DMS53 treated with DMSO at 0.1 percent for 48 hours (cell line): ENCODE results near the gene HYOU1.
A peak's percentile ranks its signal among the peaks of the same experiment; 100 is the strongest.
"Not testable (repeated sequence)": the region's sequence is repeated elsewhere in the genome, so short reads cannot be mapped to it uniquely, and the experiment has no call there.

Source experiments
- DNase-seq: peaks from one replicate; lab custom pipeline; 2025; ENCODE audit not compliant: unreplicated experiment; lab: John Stamatoyannopoulos, UW

Gene HYOU1

DNA sequence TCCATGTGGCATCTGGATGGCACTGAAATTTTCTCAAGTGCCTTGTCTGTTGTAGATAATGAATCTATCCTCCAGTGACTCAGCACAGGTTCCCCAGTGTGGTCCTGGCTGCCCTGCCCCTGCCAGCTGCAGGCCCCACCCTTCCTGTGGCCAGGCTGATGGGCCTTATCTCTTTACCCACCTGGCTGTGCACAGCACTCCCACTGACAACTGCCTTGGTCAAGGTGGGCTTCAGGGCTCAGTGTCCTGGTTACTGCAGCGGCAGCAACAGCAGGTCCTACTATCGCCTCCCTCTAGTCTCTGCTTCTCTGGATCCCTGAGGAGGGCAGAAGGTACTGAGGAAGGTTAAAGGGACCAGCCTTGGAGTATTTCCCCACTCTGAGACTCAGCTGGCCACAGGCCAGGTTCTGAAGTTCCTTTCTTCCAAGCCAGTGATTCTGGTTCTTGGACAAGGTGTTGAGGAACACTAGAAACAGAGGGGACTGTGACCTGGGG lies 30.8 kb upstream of the HYOU1 start:
- peak; percentile 33 for DNase-seq

DNA sequence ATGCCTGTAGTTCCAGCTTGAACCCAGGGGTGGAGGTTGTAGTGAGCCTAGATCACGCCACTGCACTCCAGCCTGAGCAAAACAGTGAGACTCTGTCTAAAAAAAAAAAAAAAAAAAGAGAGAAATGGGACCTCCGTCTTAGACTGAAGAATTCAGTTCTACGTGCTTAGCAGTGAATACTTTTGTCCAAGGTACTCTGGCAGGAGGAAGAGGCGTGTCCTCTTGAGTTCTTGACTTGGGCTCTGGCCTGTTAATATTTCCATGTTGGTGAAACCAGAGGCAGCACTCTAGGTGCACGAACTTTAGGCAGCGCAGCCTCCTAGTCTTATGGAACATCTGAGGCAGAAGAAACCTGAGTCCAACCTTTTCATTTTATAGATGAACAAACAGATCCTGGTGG lies 30.1 kb upstream of the HYOU1 start:
- DNase-seq: no peak

DNA sequence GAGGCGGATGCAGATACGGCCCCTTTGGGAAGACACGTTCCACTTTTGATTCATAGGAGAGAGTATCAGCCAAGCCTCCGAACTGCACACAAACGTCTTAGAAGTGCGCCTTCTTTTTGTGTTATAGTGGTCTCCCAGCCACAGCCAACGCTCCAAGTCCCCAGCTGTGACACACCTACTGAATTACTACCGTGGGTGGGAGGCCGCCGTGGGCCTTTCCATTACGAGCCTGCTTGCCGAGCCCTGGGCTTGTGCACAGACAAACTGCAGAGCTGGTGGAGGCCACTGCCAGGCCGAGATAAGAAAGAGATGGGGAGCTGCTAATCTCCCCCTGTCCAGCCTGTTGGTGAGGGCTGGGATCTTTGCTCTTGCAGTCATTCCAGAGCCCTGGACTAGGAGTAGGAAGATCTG lies 28.4 kb upstream of the HYOU1 start:
- DNase-seq: no peak

DNA sequence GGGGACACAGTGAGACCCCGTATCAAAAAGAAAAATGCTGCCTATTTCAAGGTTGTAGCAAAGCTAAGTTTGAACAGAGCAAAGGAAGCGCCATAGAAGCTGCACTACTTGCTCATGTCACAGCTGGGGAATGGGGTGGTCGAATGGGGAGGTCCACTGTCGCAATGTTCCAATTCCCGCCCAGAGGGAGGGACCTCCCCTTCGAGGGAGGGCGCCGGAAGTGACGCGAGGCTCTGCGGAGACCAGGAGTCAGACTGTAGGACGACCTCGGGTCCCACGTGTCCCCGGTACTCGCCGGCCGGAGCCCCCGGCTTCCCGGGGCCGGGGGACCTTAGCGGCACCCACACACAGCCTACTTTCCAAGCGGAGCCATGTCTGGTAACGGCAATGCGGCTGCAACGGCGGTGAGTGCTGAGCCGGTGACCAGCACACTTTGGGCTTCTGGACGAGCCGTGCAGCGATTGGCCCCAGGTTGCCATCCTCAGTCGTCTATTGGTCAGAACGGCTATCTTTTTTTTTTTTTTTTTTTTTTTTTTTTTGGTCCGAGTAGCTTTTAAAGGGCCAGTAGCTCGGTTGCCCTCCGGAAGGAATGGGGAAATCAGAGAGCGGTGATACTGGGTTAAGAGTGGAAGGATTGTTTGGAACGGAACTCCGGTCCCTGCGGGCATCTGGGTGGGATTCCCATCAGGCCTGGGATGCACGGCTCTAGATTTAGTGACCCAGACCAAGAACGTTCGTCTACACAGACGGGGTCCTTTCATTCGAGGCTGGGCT lies 27.8 kb upstream of the HYOU1 start, which contains the start of gene HMBS:
TSS of gene HMBS (plus strand) at position 219 of the 774 bp plus-strand sequence. CDS start at position 372, 153 bp downstream.
- peak; percentile 94 for DNase-seq

DNA sequence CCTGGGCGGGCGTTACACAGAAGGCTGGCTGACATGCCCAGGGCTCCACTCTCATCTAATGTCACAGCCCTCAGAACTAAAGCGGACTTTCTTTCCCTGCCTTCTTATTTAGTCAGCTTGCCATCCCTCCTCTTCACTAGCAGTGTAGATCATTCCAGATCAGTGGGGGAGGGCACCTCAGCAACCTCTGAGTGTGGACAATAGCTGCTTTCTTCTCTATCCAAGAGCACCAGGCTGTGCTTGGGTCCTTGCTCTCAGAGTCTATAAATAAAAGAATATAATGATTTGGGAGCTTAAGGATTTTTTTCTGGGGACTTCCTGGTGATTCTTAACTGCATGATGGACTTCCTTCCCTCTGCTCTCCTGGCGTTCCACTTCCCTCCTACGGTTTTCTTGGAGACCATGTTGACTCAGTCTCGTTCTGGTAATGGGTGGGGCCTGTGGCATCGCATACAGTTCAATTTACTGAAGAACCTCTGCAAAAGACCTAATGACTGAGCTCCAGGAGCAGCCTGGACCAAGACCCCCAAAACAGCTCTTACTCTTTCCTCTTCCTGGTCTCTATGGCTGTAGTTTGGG lies 24.8 kb upstream of the HYOU1 start:
- no peak for DNase-seq

DNA sequence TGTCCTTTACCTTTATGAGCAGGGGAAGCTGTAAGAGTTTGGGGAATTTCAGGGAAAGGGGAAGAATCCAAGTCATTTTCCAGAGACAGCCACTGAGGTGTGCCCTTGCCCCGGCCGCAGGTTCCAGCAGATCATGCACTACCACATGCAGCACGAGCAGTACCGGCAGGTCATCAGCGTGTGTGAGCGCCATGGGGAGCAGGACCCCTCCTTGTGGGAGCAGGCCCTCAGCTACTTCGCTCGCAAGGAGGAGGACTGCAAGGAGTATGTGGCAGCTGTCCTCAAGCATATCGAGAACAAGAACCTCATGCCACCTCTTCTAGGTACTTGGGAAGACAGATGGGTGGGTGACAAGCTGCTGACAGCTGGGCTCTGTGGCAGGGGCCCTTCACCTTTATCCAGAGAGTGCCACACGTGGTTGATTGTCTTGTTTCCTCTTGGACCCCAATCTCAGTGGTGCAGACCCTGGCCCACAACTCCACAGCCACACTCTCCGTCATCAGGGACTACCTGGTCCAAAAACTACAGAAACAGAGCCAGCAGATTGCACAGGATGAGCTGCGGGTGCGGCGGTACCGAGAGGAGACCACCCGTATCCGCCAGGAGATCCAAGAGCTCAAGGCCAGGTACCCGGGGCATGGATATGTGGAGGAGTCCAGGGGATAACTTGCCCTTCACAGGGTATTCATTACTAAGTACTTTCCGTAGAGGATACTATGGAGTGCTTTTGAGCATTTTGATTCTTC lies 21.8 kb upstream of the HYOU1 start:
- DNase-seq: no peak

DNA sequence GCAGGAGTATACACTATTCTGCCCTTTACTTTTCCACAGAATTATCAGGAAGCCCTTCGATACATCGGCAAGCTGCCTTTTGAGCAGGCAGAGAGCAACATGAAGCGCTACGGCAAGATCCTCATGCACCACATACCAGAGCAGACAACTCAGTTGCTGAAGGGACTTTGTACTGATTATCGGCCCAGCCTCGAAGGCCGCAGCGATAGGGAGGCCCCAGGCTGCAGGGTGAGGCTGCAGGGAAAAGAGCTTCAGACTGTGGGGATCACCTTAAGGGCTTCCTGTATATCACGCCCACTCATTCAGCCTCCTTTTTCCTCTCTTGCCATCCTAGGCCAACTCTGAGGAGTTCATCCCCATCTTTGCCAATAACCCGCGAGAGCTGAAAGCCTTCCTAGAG lies 20.8 kb upstream of the HYOU1 start:
- no peak for DNase-seq

DNA sequence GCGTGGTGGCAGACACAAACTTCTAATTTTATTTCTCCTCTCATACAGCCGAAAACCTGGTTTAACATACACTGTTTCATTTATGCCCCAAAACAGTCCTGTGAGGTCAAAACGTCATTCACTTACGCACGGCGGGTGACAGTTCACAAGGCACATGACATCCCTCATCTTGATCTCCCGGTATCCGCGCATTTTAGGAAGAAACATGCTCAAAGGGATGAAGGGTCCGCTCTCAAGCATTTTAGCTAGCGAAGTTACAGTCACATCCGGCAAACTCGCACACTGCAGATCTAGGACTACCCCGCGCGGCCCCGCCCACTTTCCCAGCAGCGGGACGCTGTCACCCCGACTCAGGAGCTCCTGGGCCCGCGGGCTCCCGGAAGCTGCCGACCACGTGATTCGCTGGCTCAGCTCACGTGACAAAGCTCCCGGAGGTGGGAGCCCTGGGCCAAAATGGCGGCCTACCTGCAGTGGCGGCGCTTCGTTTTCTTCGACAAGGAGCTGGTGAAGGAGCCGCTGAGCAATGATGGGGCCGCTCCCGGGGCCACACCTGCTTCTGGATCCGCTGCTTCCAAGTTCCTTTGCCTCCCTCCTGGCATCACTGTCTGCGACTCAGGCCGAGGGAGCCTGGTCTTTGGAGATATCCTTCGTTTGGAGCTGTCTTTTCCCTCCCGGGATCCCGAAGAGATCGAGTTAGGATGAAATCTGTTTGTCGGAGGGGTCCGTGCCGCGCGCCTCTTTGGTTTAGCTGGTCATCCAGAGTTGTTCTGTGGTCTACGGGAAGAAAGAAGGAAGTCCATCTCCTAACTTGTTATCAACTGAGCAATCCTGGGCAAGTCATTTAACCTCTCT lies 10.6 kb upstream of the HYOU1 start, which contains the start of gene VPS11:
TSS of gene VPS11 (plus strand) at position 448 of the 852 bp plus-strand sequence. CDS start at position 454, 6 bp downstream.
- peak; percentile 92 for DNase-seq

DNA sequence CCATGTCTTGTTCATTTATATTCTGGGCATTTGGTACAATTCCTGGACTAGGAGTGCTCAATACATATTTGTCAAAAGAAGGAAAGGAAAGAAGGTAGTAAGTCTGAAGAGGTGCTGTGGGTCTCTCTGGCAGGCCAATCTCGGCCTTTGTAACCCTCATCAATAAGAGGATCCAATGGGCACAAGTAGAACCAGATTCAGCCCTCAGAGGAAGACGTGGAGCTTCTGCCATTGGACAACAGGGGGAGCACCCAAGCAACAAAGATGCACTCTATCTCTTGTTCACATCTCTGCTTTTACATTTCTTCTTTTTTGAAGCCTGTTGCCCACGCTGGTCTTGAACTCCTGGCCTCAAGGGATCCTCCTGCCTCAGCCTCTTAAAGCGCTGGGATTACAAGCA lies 8.4 kb upstream of the HYOU1 start:
- peak; percentile 19 for DNase-seq

DNA sequence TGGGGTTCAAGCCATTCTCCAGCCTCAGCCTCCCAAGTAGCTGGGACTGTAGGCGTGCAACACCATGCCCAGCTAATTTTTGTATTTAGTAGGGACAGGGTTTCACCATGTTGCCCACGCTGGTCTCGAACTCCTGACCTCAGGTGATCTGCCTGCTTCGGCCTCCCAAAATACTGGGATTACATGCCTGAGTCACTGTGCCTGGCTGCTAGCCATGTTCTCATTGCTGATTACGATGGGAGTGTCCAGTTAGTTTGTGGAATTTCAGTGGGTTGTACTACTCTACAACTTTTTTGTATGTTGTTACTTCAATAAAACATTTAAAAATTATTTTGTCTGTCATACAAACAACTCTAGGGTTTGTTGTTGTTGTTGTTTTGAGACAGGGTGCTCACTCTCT lies 5.8 kb upstream of the HYOU1 start:
- no peak for DNase-seq

DNA sequence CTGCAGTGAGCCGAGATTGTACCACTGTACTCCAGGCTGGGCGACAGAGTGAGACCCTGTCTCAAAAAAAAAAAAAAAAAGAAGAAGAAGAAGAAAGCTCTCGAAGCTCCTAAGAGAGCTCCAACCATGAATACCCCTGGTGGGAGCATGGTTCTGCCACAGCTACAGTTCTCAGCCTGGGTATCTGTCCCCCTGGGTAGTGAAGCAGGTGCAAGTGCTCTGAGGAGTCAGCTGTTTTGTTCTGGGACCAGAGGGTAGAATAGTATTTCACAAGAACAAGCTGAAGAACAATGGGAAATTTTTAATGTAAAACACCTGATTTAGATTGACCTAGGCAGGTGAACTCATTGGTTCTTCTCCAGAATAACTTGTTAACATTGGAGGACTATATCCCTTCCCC lies 4.3 kb upstream of the HYOU1 start:
- DNase-seq: no peak

DNA sequence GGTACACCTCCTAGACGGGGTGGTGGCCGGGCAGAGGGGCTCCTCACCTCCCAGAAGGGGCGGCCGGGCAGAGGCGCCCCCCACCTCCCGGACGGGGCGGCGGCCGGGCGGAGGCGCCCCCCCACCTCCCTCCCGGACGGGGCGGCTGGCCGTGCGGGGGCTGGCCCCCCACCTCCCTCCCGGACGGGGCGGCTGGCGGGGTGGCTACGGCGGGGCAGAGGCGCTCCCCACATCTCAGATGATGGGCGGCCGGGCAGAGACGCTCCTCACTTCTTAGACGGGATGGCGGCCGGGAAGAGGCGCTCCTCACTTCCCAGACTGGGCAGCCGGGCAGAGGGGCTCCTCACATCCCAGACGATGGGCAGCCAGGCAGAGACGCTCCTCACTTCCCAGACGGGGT lies 2.1 kb upstream of the HYOU1 start:
- DNase-seq: not testable (repeated sequence)

DNA sequence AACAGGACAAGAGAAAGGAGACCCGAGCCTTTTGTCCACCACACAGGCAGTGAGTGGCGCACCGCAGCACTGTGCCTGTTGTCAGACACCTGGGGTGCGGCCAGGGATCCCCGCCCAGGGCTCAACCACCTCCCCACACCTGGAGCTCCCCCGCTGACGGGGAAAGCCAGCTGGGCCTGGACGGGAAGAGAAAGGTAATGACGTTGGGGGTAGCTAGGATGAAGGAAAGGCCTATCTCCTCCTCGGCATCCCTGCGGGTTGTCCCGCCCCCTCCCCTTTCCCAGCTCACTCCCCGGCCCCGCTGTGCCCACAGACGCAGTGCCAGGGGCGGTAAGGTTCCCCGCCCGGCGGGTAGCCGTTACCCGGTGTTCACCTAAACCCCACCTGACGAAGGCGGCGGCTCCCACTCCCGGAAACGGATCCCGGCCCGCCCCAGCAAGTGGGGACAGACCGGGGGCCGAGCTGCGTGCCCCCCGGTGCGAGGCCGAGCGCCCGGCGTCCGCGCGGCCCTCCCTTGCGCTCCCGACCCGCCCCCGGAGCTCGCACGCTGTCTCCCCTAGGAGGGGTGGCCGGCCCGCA lies 495 bp downstream of the HYOU1 start:
- no peak for DNase-seq

DNA sequence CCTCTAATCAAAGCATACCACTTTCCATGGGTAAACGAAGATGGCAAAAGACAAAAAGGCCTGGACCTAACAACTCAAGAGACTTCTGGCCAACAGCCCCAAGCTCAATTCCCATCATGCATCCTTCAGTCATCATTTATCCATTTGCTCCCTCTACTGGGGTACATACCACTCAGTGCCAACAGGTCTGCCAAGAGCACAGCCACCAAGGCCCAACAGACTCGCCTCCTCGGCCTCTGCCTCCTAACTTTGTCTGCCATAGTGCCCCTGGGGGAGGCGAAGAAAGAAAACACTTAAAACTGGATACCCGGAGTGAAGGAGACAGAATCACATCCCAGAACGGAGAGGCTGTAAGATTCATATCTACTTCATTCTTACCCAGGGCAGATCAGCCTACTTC lies 1.1 kb downstream of the HYOU1 start:
- DNase-seq: no peak

DNA sequence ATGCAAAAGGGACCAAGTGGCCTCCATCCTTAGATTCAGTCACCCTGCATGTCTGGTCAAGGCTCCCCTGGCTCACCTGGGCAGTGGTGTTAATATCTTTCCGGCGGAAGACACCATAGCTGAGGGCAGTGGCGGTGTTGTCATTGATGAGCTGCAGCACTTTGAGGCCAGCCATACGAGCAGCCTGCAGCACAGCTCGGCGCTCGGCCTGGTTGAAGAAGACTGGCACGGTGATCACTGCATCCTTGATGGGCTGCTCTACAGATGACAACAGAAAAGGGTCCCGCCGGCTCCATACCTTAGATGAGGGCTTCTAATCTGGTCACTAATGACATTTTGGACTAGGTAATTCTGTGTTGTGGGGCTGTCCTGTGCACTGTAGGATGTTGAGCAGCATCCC lies 2.6 kb downstream of the HYOU1 start:
- no peak for DNase-seq

DNA sequence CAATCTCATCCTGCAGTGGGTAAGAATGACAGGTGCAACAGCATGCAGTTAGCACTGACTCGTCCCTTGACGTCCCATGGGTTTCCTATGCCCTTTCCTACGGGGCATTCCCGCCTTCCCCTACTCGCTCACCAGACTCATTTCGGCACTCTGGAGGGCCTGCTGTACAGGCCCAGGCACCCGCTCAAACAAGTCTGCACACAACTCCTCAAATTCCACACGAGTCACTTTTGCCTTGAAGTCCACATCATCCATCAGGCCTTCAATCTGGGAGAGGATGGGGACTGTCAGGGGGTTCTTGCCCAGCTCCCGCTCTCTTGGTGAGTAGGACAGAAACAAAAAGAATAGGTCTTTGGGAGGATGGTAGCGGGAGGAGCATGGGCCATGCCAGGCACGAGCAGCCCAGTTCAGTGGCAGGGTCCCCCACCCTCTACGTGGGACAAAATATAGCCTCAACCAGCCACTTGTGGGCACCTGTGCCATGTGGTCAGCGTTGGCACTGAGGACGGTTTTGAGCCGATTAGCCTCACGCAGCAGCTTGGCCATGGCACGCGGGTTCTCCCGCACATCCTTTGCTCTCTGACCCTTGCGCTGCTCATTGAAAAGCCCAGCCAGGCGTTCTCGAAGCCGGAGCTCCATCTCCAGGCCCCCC lies 4.7 kb downstream of the HYOU1 start:
- DNase-seq: no peak

DNA sequence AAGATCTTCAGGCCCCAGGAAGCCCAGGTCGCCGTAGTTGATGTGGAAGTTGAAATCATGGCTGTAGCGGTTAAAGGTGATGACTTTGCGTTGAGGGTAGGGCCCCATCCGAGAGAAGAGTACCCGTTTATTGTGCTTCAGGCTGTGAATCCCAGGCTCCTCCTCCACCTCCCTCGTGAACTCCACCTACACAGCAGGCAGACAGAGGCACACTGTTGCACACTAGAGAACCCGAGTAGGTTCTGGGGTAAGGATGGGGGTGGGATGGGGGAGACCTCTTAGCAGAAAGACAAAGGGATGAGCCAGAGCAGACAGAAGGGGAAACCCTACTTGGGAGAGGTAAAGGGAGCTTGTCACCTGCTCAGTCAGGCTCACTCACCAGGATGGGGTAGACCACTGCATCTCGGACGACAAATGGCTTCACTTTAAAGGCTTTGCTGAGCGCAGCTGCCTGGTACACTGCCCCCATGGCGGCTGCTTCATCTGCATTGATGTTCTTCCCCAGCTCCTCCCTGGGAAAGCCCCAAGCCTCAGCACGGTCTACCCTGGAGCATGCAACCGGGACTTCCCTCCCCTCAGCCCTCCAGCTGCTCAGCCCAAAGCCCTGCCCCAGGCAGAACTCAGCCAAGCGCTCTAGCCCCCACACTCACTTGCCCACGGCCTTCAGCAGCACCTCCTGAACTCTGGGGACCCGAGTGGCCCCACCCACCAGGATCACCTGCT lies 5.4 kb downstream of the HYOU1 start:
- no peak for DNase-seq

DNA sequence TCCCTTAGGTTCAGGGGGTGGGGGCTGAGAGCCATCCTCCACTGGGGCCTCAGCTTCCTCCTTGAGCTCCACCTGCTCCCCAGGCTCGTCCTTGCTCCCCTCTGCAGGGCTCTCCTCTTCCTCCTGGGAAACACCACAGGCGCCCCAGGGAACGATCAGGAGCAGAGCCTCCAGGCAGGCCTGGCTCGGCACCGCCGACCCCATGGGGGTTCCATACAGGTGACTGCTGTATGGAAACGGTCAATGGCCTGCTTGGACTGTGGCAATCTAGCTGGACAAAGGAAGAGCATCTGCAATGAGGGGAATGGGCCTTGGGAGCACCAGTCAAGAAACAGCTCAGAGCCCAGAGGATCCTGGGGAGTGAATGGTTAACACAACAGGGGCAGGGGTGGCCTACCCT lies 7.9 kb downstream of the HYOU1 start:
- DNase-seq: no peak

DNA sequence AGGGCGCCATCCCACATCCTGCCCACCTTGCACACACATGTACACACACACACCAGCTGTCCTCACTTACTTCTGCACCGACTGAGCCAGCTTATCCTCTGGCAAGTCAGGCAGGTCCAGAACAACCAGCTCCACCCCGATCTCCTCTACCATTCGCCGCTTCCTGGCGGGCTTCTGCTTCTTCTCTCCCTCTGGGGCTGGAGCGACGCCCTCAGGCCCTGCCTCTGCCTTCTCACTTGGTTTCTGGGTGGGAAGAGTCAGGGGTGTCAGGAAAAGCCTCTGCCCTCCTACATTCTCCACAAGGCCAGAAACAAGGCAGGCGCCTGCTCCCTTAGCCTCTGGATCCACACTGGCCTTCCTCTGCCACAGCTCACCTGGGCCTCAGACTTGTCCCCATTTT lies 8.4 kb downstream of the HYOU1 start:
- no peak for DNase-seq
